HG02588 (cell line): Measurements from ENCODE around the gene FGD4.

Source experiments
- ATAC-seq: cut with Tn5 transposase; IDR thresholded peaks from one replicate; pipeline ENCODE4 v1.9.1; 2021; ENCODE audit warnings: mild to moderate bottlenecking, moderate library complexity; ENCODE audit not compliant: unreplicated experiment

FGD4 gene

GRCh38 chr12:32659908-32660440, 260.6 kb downstream of the FGD4 start:
- ATAC-seq, result no peak

GRCh38 chr12:32661706-32662105, 262.3 kb downstream of the FGD4 start:
- ATAC-seq, result no peak

DNA sequence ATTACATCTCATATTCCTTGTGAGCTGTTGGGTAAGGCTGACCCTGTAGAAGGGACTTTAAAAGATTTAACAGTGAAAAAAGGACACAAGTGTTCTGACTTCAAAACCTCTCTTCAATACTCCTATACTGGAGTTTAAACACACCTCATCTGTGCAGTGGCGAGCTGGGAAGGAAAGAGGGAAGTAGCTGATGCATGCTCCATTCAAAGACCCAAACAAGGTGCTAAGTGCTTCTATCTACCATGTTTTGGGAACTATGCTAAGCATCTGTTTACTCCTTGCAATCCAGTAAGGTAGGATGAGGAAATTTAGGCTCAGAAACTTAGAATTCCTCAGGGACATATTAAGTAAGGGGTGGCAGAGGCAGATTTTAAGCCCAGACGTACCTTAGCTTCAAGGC, 263.3 kb downstream of the FGD4 start:
- no peak for ATAC-seq

DNA sequence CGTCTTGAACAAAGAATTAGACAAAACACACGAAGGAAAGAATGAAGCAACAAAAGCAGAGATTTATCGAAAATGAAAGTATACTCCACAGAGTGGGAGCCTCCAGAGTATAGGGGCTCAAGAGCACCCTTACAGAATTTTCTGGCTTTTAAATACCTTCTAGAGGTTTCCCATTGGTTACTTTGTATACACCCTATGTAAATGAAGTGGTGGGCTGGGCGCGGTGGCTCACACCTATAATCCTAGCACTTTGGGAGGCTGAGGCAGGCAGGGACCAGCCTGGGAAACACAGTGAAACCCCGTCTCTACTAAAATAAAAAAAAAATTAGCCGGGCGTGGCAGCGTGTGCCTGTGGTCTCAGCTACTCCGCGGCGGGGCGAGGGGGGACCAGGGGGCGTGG, 266.7 kb downstream of the FGD4 start:
- no peak for ATAC-seq

DNA sequence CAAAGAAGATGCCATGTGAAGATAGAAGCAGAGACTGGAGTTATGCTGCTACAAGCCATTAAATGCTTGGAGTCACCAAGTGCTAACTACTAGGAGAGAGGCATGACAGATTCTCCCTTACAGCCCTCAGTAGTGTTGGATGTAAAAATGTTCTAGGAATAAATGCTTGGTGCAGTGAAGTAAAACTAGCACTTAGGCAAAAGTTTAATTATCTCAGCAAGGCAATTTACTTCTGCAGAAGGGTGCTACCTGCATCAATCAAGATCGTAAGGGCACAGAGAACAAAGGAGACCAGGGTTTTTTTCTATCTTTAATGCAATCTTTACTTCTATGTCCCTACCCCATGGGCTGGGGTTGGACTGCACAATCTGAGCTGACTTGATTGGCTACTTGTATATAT, 270.2 kb downstream of the FGD4 start:
- no peak for ATAC-seq

GRCh38 chr12:32671930-32672780, 272.8 kb downstream of the FGD4 start:
- ATAC-seq, result no peak

- ATAC-seq, result peak; percentile 94
Measured at GRCh38 chr12:32679091-32679919, 279.9 kb downstream of the FGD4 start, which contains the start of gene DNM1L. Gene DNM1L (plus strand): TSS chr12:32679301. CDS start chr12:32679364, 63 bp downstream.

GRCh38 chr12:32679920-32680237, 280.5 kb downstream of the FGD4 start:
- no peak for ATAC-seq

DNA sequence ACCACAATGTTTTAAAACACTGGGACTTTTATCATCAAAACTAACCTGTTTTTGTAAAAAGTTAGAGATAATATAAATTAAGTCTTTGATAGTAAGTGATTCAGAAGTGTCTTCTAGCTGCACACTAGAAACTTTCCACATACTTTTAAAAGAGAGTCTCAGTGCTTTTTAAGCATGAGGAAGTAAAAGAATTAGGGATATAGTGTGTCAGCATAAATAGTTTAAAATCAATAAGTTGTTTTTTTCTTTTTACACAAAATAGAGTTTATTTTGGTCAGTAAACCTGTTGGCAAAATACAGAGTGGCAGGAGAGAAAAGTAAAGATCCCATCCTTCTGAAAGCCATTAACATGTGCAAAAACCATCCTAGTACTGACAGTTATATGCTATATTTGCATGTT, 281.4 kb downstream of the FGD4 start:
- ATAC-seq, result no peak

GRCh38 chr12:32681272-32681671, 281.9 kb downstream of the FGD4 start:
- ATAC-seq, result no peak

GRCh38 chr12:32686340-32686739, 287.0 kb downstream of the FGD4 start:
- ATAC-seq, result no peak

DNA sequence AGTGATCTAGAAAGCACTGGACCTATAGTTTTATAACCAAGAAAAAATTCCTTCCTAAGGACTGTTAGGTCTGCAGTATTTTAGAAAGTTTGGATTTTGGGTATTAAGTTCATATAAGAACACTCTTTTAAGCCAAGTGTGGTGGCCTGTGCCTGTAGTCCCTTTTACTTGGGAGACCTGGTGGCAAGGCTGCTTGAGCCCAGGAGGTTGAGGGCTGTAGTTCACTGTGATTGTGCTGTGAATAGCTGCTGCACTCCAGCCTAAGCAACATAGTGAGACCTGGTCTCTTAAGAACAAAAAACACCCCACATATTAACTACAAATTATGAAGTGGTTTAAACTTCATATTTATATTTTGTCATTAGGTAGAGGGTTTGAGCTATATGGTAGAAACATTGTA, 289.4 kb downstream of the FGD4 start:
- ATAC-seq, result no peak

DNA sequence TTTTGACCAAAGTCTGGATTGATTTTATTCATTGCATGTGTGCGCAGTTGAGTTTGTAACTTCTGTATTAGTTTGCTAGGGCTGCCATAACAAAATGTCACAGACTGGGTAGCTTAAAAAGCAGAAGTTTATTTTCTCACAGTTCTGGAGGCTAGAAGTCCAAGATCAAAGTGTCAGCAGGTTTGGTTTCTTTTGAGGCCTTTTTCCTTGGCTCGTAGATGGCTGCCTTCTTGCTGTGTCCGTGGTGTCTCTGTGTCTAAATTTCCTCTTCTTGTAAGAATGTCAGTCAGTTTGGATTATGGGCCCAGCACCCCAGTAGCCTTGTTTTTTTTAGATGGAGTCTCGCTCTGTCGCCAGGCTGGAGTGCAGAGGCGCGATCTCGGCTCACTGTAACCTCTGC, 291.6 kb downstream of the FGD4 start:
- ATAC-seq, result no peak

GRCh38 chr12:32692358-32692757, 293.0 kb downstream of the FGD4 start:
- no peak for ATAC-seq

DNA sequence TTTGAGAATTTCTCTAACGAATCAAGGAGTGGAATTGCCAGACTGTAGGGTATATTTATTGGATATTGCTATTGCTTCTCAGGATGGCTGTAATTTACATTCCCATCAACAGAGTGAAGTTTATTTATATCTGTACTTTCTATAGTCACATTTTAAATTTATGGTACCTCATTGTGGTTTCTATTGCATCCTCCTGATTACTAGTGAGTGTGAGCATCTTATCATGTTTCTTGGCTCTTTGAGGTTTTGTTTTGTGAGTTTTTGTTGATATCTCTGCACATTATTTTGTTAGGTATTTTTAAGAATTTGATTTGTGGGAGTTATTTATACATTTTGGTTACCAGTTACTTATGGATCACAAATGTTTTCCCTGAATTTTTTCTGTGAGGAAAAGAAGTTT, 293.7 kb downstream of the FGD4 start:
- ATAC-seq, result no peak
